SK-N-SH (cell line): Measurements from ENCODE around the gene MAPK4.

Experiments used
- CHD2 ChIP-seq: fragments of 150-350 bp; IDR thresholded peaks from 2 replicates; pipeline ENCODE4 v1.6.1; 2018; ENCODE audit warnings: low read length; ENCODE audit not compliant: partially characterized antibody
- EZH2phosphoT487 ChIP-seq: fragments of 200-600 bp; sonication (generic); IDR thresholded peaks from 2 replicates; pipeline ENCODE4 v1.6.1; 2017; ENCODE audit warnings: low read depth, mixed run types, mild to moderate bottlenecking, antibody characterized with exemption, moderate library complexity, borderline replicate concordance
- GATA2 ChIP-seq: sonication (generic); formaldehyde crosslinking; IDR thresholded peaks from 2 replicates; pipeline ENCODE4 v1.5.0; 2020; ENCODE audit warnings: mild to moderate bottlenecking, missing genetic modification reagents
- MEF2A ChIP-seq: IDR thresholded peaks from 2 replicates; pipeline ENCODE4 v1.4.0; 2012; ENCODE audit warnings: low read depth, borderline replicate concordance
- YY1 ChIP-seq: IDR thresholded peaks from 2 replicates; pipeline ENCODE4 v1.4.0; 2012; ENCODE audit warnings: low read depth, mild to moderate bottlenecking
- TF ChIP-seq, protein P1 (sequence below): fragments of 200-600 bp; sonication (generic); IDR thresholded peaks from 2 replicates; pipeline ENCODE4 v1.6.1; 2017; ENCODE audit warnings: antibody characterized with exemption, mild to moderate bottlenecking, moderate library complexity
- TF ChIP-seq, protein P2 (sequence below): IDR thresholded peaks from 2 replicates; pipeline ENCODE4; 2012
- TF ChIP-seq, protein P3 (sequence below): IDR thresholded peaks from 2 replicates; pipeline ENCODE4 v1.6.1; 2012; ENCODE audit warnings: mild to moderate bottlenecking, low read depth, low read length, moderate library complexity

DNA sequence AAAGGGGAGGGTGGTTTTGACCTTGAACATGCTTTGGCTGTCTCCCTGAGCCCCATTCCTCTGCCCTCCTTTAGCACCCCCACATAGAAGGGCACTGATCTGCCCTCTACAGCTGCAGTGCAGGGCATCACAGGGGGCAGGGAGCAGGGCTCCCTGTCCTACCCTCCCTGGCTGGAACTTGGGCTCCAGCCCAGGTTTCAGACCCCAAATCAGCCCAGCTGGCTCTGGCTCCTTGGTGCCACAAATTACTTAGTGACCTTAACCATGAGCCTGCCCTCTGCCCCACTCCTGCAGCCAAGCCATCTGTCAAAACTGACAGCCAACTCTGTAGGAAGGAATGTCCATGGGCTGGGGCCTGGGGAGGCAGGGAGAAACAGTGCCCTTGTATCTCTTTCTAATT lies 105.6 kb downstream of the MAPK4 start:
- TF ChIP-seq, protein P1, sequence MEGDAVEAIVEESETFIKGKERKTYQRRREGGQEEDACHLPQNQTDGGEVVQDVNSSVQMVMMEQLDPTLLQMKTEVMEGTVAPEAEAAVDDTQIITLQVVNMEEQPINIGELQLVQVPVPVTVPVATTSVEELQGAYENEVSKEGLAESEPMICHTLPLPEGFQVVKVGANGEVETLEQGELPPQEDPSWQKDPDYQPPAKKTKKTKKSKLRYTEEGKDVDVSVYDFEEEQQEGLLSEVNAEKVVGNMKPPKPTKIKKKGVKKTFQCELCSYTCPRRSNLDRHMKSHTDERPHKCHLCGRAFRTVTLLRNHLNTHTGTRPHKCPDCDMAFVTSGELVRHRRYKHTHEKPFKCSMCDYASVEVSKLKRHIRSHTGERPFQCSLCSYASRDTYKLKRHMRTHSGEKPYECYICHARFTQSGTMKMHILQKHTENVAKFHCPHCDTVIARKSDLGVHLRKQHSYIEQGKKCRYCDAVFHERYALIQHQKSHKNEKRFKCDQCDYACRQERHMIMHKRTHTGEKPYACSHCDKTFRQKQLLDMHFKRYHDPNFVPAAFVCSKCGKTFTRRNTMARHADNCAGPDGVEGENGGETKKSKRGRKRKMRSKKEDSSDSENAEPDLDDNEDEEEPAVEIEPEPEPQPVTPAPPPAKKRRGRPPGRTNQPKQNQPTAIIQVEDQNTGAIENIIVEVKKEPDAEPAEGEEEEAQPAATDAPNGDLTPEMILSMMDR, result no peak
- TF ChIP-seq EZH2phosphoT487 (no peak), YY1 (no peak), GATA2 (CRISPR knock-in tag) (no peak), MEF2A (no peak), CHD2 (no peak)
- TF ChIP-seq, protein P2, sequence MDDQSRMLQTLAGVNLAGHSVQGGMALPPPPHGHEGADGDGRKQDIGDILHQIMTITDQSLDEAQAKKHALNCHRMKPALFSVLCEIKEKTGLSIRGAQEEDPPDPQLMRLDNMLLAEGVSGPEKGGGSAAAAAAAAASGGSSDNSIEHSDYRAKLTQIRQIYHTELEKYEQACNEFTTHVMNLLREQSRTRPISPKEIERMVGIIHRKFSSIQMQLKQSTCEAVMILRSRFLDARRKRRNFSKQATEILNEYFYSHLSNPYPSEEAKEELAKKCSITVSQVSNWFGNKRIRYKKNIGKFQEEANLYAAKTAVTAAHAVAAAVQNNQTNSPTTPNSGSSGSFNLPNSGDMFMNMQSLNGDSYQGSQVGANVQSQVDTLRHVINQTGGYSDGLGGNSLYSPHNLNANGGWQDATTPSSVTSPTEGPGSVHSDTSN, result no peak
- TF ChIP-seq, protein P3, sequence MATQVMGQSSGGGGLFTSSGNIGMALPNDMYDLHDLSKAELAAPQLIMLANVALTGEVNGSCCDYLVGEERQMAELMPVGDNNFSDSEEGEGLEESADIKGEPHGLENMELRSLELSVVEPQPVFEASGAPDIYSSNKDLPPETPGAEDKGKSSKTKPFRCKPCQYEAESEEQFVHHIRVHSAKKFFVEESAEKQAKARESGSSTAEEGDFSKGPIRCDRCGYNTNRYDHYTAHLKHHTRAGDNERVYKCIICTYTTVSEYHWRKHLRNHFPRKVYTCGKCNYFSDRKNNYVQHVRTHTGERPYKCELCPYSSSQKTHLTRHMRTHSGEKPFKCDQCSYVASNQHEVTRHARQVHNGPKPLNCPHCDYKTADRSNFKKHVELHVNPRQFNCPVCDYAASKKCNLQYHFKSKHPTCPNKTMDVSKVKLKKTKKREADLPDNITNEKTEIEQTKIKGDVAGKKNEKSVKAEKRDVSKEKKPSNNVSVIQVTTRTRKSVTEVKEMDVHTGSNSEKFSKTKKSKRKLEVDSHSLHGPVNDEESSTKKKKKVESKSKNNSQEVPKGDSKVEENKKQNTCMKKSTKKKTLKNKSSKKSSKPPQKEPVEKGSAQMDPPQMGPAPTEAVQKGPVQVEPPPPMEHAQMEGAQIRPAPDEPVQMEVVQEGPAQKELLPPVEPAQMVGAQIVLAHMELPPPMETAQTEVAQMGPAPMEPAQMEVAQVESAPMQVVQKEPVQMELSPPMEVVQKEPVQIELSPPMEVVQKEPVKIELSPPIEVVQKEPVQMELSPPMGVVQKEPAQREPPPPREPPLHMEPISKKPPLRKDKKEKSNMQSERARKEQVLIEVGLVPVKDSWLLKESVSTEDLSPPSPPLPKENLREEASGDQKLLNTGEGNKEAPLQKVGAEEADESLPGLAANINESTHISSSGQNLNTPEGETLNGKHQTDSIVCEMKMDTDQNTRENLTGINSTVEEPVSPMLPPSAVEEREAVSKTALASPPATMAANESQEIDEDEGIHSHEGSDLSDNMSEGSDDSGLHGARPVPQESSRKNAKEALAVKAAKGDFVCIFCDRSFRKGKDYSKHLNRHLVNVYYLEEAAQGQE, result no peak
